GM20000 (cell line): ENCODE results near the gene ELK4.

Source experiments
- DNase-seq: peaks from one replicate; pipeline ENCODE4 v3.0.0; 2012; ENCODE audit warnings: low spot score
- CTCF ChIP-seq: IDR thresholded peaks from 2 replicates; pipeline ENCODE4 v1.5.1; 2012; ENCODE audit warnings: mild to moderate bottlenecking, control low read depth; ENCODE audit errors: extremely low read depth, missing control alignments

Gene ELK4

GRCh38 chr1:205626216-205626615 is 5.6 kb downstream of the ELK4 start:
- DNase-seq = no peak
- no peak for TF ChIP-seq CTCF

- no peak for DNase-seq
- TF ChIP-seq CTCF = no peak
Measured at GRCh38 chr1:205623646-205624045, 8.2 kb downstream of the ELK4 start.

GRCh38 chr1:205620269-205620668 is 11.5 kb downstream of the ELK4 start:
- TF ChIP-seq CTCF = no peak
- no peak for DNase-seq

GRCh38 chr1:205619376-205619775 is 12.4 kb downstream of the ELK4 start:
- no peak for DNase-seq
- no peak for TF ChIP-seq CTCF

GRCh38 chr1:205616563-205617293 is 15.1 kb downstream of the ELK4 start:
- DNase-seq = peak; percentile 22
- TF ChIP-seq CTCF = no peak

- DNase-seq = no peak
- no peak for TF ChIP-seq CTCF
Measured at GRCh38 chr1:205615789-205616188, 16.0 kb downstream of the ELK4 start.

- no peak for DNase-seq
- TF ChIP-seq CTCF = no peak
Measured at GRCh38 chr1:205613854-205614412, 17.9 kb downstream of the ELK4 start.
